Neutrophil (primary cell): ENCODE measurements around the gene RNGTT.

ENCODE experiments used
- H3K27ac ChIP-seq: fragments of 200-600 bp; sonication (generic); 2 replicates; pipeline ENCODE4 v1.5.1; 2016; ENCODE audit warnings: mild to moderate bottlenecking, moderate library complexity
- H3K27me3 ChIP-seq: fragments of 200-600 bp; sonication (generic); 2 replicates; pipeline ENCODE4 v1.6.0; 2016; ENCODE audit warnings: mild to moderate bottlenecking
- H3K36me3 ChIP-seq: fragments of 200-600 bp; sonication (generic); 2 replicates; pipeline ENCODE4 v1.5.1; 2017
- H3K4me1 ChIP-seq, 2 experiments: fragments of 200-600 bp in 1 of 2; sonication (generic) in 1 of 2; 1 replicate in 1 of 2; 2 replicates in 1 of 2; pipeline versions ENCODE4 v1.5.1 to v1.6.1; 2013 to 2016; ENCODE audit warnings: low read depth in 1 of 2, low read length in 1 of 2, mild to moderate bottlenecking in 1 of 2, moderate library complexity in 1 of 2; ENCODE audit not compliant: control insufficient read depth in 1 of 2, insufficient read depth in 1 of 2
- H3K4me3 ChIP-seq, 2 experiments: fragments of 200-600 bp in 1 of 2; sonication (generic) in 1 of 2; 1 replicate in 1 of 2; 2 replicates in 1 of 2; pipeline ENCODE4 v1.5.1; 2013 to 2016; ENCODE audit warnings: low read depth in 1 of 2, low read length in 1 of 2, mild to moderate bottlenecking in 1 of 2, moderate library complexity in 1 of 2
- H3K9me3 ChIP-seq: fragments of 200-600 bp; sonication (generic); 2 replicates; pipeline ENCODE4 v1.5.1; 2016
- TF ChIP-seq, protein P1 (sequence below): fragments of 200-600 bp; sonication (generic); IDR thresholded peaks from 2 replicates; pipeline ENCODE4 v1.5.1; 2016; ENCODE audit warnings: antibody characterized with exemption

Gene RNGTT

DNA sequence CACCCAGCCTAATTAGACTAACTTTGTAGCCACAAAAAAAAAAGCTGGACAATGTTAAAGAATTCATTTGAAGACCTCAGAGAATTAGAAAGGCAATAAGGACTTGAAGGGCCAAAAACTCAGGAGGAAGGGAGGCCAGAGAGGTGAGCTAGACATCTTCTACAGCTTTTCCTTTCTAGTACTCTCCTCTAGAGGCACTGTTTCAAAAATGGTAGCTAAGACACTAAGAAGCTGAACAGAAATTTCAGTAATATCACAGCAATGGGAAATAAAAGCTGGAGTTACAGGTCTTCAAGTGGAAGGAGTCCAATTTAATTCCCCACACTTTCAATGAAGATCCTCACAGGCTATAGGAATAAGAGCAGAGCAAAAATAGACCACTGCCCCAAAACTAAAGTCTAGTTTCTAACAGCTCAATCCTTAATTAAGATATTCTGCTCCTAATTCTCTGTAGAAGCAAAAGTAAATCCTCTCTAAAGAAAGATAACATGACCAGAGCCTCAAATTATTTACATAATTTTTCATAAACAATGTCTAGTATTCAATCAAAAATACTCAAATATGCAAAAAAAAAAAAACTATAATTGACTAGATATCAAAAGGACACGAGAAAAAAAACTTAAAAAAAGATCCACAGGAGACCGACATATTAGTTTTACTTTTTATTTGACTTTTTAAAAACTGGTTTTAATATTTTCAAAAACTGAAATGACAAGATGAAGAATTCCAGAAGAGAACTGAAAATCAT, 63.7 kb downstream of the RNGTT start:
- Histone ChIP-seq H3K4me1 (no peaks in the 10 kb centered on the region), H3K36me3 (peaks cover 22% of the 10 kb centered on the region), H3K9me3 (no peaks in the 10 kb centered on the region), H3K27me3 (no peaks in the 10 kb centered on the region), H3K27ac (no peak overlapping the region), H3K4me3 (no peak overlapping the region)
- TF ChIP-seq, protein P1, sequence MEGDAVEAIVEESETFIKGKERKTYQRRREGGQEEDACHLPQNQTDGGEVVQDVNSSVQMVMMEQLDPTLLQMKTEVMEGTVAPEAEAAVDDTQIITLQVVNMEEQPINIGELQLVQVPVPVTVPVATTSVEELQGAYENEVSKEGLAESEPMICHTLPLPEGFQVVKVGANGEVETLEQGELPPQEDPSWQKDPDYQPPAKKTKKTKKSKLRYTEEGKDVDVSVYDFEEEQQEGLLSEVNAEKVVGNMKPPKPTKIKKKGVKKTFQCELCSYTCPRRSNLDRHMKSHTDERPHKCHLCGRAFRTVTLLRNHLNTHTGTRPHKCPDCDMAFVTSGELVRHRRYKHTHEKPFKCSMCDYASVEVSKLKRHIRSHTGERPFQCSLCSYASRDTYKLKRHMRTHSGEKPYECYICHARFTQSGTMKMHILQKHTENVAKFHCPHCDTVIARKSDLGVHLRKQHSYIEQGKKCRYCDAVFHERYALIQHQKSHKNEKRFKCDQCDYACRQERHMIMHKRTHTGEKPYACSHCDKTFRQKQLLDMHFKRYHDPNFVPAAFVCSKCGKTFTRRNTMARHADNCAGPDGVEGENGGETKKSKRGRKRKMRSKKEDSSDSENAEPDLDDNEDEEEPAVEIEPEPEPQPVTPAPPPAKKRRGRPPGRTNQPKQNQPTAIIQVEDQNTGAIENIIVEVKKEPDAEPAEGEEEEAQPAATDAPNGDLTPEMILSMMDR: no peak

DNA sequence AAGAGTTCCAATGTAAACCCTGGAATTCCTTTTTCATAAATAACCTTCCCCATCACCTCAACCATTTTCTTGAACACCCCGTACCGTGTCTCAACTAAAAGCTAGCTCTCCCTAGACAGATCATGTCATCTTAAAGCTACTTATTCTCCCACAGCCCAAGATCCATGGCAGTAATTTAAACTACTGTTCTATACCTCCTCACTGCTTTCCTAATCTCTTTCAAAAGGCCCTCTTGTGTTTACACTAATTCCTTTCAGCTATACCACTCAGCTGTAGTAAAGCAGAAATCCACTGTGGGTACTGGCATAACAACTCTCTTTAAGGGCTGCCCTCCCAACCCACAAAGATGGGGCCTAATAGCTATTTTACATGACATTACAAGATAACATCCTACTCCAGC, 67.5 kb downstream of the RNGTT start:
- Histone ChIP-seq H3K36me3 (peaks cover 14% of the 10 kb centered on the region), H3K4me1 (no peaks in the 10 kb centered on the region), H3K27me3 (no peaks in the 10 kb centered on the region), H3K9me3 (no peaks in the 10 kb centered on the region), H3K27ac (no peak overlapping the region), H3K4me3 (no peak overlapping the region)
- TF ChIP-seq, protein P1: no peak

DNA sequence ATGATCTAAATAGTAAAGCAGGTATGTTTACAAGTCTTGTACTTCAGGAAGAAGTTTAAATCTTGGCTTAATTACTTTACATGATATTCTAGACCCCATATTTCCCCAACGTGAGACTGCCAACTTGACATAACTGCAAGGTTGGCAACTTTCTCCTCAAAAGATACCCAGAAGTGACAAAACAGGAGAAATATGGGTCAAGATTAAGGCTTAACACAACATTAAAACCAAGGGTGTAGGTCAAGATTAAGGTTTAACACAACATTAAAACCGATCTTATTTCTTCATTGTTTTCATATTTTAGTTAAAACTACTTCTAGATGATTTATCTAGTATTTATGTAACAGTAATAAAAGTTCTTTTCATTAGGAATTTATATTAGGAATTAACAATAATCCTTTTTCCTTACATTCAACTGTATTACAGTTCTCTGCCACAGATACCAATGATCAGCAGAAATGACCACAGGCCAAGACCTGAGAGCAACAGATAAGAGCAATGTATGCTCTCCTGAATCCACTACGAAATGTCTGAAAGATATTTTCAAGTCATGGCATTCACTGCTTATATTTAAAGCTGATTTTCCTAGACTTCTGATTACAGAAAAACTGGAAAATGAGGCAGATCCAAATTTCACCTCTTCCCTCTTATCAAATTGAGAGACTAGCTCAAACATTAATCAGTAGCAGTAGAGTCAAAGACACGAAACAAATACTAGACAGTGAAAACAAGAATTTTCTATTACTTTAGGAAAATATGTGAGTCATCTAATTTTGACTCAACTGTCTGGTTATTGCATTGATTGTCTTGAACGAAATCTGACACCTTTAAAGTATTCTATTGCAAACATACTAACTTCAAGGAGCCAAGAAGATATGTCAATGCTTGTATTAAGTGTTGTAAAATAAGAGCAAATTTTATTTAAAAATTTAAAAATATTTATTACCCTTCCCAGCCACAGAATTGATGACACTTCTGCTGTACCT, 72.3 kb downstream of the RNGTT start:
- Histone ChIP-seq H3K27me3 (no peaks in the 10 kb centered on the region), H3K36me3 (peaks cover 40% of the 10 kb centered on the region), H3K4me1 (no peaks in the 10 kb centered on the region), H3K27ac (no peak overlapping the region), H3K9me3 (no peaks in the 10 kb centered on the region), H3K4me3 (no peak overlapping the region)
- TF ChIP-seq, protein P1: no peak

DNA sequence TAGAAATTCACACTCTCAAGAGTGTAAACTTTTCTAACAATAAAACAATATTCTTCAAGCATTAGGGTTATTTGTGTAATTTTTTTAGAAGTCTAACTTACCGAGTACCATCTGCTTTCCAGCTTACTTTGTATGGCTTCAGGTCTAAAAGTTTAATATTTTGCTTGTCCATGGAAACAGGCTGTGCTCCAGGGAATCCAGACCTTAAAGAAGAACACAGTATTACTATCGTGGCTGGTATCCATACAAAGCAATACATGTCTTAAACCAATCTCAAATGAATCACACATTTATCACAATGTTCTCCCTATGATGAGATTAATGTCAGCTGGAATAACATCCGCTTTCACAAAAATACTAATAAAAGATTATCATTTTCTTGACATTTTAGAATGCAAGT, 73.0 kb downstream of the RNGTT start:
- TF ChIP-seq, protein P1: no peak
- Histone ChIP-seq H3K4me3 (no peak overlapping the region), H3K36me3 (peaks cover 37% of the 10 kb centered on the region), H3K4me1 (no peaks in the 10 kb centered on the region), H3K27me3 (no peaks in the 10 kb centered on the region), H3K9me3 (no peaks in the 10 kb centered on the region), H3K27ac (no peak overlapping the region)

DNA sequence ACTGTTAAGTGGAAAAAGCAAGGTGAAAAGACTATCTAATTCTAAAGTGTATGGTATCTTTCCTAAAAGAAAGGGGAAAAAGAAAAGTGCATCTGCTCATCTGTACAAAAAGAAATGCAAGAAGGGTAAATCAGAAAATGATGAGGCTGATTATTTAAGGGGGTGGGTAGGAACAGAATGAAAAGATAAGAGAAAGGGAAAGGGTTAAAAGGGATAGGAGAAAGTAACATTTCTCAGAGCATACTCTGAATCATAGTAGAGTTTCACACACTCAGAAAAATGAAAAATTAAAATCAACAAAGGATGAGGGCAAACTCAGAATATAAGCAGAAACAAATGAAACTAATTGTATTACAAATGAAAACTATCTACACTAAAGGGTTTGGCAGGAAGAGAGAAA, 79.1 kb downstream of the RNGTT start:
- Histone ChIP-seq H3K36me3 (peaks cover 15% of the 10 kb centered on the region), H3K9me3 (no peaks in the 10 kb centered on the region), H3K27me3 (no peaks in the 10 kb centered on the region), H3K4me1 (no peaks in the 10 kb centered on the region), H3K27ac (no peak overlapping the region), H3K4me3 (no peak overlapping the region)
- TF ChIP-seq, protein P1: no peak
